Measurements from ENCODE around the gene SLC26A11. TPM values are rescaled to one million over a fixed set of nuclear protein-coding genes. Genes with fewer than 3 reads are reported as not detected.
"Not testable (repeated sequence)": the region's sequence is repeated elsewhere in the genome, so short reads cannot be mapped to it uniquely, and the experiment has no call there.

SLC26A11 gene
- polyA plus RNA-seq, 4 donors: 18.5 to 34.9 (median 21.7) TPM

DNA sequence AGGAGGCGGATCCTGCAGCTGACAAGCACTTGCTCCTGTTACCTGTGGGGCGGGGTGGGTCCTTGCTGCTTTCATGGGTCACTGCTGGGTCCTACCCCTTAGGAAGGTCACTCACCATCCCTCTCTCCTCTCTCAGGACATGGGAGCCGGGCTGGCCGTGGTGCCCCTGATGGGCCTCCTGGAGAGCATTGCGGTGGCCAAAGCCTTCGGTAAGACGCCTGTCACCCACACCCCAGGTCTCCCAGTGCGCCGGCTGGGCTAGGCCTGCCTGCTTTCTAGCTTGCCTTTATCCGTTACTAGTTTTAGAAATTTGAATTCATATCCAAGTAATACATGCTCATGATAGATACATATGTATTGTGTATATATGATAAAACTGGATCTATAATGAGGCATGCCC is 17.2 kb downstream of the SLC26A11 start:
- no peak for DNase-seq (ENCODE audit: low read depth in 4 of 4, low spot score in 3 of 4)

DNA sequence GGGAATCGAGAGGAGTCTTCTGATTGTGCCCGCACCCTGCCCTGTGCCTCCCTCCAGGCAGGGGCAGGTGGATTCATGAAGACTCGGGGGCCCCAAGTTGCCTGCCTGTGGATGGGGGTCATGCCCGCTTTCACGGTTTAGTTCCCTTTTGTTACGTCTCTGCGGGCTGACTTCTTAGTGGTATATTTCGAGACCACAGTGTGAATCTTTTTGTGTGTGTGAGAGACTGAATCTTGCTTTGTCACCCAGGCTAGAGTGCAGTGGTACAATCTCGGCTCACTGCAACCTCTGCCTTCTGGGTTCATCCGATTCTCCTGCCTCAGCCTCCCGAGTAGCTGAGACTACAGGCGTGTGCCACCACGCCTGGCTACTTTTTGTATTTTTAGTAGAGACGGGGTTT is 22.3 kb downstream of the SLC26A11 start:
- DNase-seq (ENCODE audit: low read depth in 4 of 4, low spot score in 3 of 4): no peak

GRCh38 chr17:80243526-80244433 is 23.6 kb downstream of the SLC26A11 start:
- no peak for DNase-seq (ENCODE audit: low read depth in 4 of 4, low spot score in 3 of 4)

DNA sequence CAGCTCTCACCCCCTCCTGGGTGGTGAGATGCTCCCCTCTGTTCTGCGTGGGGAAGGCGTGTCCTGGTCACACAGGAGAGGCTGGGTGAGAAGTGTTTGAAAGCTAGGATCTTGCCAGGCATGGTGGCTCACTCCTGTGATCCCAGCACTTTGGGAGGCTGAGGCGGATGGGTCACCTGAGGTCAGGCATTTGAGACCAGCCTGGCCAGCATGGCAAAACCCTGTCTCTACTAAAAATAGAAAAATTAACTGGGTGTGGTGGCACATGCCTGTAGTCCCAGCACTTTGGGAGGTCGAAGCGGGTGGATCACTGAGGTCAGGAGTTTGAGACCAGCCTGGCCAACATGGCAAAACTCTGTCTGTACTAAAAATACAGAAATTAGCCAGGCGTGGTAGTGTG is 24.2 kb downstream of the SLC26A11 start:
- not testable (repeated sequence) for DNase-seq (ENCODE audit: low read depth in 4 of 4, low spot score in 3 of 4)

- DNase-seq (ENCODE audit: low read depth in 4 of 4, low spot score in 3 of 4): no peak
Measured at GRCh38 chr17:80244871-80245509, 24.8 kb downstream of the SLC26A11 start.

DNA sequence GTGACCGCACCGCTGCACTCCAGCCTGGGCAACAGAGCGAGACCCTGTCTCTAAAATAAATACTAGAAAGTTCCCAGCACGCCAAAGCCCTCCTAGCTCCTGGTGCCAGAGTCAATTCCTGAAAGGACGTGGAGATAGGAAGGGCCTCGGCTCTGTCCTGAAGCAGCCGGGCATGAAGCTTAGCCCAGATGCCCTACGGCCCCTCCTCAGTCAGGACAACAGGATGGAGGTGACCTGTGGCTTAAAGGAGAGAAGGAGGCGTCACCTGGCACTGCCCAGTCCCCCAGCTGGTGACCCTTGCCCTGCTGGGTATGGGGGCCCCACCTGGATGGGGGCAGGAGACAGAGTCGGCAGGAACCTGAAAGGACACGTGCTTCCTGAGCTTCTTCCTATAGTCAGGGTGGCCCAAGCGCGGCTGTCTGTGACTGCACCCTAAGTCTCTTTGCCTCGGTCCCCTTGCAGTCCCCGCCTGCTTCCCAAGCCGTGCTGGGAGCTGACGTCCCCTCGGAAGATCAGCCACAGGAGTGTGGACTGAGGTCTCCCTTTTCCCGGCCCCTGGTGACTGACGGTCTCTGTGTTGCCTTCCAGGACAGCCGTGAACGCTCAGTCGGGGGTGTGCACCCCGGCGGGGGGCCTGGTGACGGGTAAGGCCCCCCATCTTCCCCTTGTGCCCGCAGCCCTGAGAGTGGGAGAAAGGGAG is 25.5 kb downstream of the SLC26A11 start:
- no peak for DNase-seq (ENCODE audit: low read depth in 4 of 4, low spot score in 3 of 4)

GRCh38 chr17:80246266-80246681 is 26.0 kb downstream of the SLC26A11 start:
- DNase-seq (ENCODE audit: low read depth in 4 of 4, low spot score in 3 of 4): no peak

DNA sequence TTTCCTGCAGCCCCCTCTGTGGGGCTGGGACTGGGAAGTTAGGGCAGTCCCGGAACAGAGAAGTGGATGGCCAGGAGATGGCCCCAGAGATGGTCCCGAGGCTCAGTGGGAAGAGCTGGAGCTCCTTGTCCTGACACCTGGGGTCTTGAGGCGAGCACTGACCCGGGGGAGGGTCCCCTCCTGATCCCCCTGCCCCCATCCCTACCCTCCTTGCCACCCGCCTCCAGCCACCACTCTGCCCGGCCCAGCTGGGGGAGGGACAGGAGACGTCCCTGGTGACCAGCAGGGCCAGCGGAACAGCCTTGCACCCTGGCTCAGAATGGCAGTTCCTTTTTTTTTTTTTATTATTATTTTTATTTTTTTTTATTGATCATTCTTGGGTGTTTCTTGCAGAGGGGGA is 26.5 kb downstream of the SLC26A11 start:
- no peak for DNase-seq (ENCODE audit: low read depth in 4 of 4, low spot score in 3 of 4)

DNA sequence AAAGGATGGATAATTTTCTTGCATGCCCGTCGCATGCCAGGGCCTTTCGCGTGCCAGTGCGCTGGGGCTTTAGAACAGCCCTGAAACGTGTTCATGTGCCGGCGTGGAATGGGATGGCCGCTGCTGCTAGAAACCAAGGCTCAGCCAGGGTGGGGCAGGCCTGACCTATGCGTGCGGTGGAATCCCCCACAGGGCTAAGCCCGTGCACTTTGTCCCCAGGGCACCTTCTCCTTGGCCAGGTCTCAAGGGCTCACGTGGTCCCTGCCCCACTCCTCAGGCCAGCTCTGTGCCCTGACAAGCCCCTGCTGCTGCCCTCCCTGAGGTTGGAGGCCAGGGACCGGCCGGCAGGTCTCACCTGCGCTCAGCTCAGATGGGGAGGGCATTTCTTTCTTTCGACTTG is 27.3 kb downstream of the SLC26A11 start:
- no peak for DNase-seq (ENCODE audit: low read depth in 4 of 4, low spot score in 3 of 4)

DNA sequence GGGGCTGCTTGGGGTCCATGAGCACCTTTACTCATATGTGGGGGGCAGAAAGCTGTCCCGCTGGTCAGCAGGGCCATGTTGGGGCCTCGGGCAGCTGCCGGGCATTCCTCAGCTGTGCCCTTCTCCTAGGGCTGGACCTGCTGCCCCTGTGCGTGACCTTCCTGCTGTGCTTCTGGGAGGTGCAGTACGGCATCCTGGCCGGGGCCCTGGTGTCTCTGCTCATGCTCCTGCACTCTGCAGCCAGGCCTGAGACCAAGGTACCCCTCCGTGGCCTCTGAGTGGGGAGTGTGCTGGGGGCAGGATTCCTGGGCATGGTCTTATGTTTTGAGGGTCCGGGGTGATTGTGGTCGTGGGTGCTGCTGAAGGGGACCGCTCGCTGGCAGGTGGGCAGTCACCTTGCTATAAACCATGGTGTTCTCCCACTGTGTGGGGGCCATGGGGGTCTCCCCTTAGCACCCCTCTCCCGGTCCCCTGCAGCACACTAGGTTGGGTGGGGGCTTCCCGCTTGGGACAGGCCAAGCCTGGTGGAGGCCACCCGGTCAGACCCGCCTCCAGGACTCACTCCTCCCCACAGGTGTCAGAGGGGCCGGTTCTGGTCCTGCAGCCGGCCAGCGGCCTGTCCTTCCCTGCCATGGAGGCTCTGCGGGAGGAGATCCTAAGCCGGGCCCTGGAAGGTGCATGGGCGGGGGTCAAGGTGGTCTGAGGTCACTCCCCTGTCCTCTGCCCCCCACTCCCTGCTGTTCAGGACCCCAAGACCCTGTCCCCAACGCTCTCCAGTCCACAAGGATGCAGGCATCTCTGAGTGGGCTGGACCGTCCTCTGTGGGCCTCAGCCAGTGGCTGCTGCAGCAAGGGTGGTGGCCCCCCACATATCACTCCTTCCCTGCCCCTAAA is 28.0 kb downstream of the SLC26A11 start:
- no peak for DNase-seq (ENCODE audit: low read depth in 4 of 4, low spot score in 3 of 4)

DNA sequence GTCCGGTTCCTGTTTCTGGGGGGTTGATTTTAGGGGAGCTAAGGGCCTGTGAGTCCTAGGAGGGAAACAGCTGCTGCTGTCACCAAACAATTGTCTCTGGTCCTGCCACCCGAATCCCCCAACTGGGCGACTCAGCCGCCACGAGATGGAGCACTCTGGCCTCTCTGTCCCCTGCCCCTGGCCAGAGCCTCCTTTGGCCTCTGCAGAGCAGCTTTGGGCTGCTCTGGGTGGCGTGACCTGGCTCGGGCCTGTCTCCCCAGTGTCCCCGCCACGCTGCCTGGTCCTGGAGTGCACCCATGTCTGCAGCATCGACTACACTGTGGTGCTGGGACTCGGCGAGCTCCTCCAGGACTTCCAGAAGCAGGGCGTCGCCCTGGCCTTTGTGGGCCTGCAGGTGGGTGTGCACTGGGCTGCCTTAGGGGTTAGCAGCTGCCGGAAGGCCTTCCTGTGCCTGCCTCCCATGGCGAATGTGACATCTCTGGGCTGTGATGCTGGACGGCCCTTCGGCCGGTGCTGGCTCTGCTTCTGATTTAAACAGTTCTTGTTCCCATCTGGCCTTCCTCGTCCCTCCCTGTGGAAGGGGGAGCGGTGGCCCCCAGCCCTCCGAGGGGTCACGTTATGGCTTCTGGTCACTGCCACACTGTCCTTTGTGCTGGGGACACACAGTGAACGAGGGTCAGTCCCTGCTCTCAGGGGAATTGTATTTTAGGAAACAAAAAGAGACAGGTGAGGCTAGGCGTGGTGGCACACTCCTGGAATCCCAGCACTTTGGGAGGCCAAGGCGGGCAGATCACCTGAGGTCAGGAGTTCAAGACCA is 28.9 kb downstream of the SLC26A11 start:
- no peak for DNase-seq (ENCODE audit: low read depth in 4 of 4, low spot score in 3 of 4)

DNA sequence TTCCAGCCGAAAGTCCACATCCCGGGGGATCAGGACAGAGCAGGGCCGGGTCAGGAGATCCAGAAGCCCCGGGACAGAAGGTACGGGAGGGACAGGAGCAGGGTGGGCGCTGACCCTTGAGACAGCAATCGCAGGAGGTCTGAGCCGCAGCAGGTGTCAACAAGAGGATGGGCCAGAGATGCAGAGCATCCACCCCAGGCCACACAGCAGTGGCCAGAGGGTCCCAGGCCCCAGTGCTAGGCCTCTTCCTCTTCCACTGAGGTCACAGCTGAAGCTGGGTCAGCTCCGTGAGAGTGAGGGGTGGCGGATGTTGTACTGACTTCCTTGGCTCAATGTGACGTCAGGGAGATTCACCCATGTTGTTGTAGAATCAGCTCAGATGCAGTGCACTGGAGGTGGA is 31.7 kb downstream of the SLC26A11 start:
- DNase-seq (ENCODE audit: low read depth in 4 of 4, low spot score in 3 of 4): no peak

DNA sequence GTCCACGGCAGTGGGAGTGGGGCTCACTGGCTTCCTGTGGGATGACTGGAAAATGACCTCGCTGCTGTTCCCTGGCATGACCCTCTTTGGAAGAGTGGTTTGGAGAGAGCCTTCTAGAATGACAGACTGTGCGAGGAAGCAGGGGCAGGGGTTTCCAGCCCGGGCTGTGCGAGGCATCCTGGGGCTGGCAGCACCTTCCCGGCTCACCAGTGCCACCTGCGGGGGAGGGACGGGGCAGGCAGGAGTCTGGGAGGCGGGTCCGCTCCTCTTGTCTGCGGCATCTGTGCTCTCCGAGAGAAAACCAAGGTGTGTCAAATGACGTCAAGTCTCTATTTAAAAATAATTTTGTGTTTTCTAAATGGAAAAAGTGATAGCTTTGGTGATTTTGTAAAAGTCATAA is 32.6 kb downstream of the SLC26A11 start:
- DNase-seq (ENCODE audit: low read depth in 4 of 4, low spot score in 3 of 4): peak in 1 of 4 donors; percentile 33

DNA sequence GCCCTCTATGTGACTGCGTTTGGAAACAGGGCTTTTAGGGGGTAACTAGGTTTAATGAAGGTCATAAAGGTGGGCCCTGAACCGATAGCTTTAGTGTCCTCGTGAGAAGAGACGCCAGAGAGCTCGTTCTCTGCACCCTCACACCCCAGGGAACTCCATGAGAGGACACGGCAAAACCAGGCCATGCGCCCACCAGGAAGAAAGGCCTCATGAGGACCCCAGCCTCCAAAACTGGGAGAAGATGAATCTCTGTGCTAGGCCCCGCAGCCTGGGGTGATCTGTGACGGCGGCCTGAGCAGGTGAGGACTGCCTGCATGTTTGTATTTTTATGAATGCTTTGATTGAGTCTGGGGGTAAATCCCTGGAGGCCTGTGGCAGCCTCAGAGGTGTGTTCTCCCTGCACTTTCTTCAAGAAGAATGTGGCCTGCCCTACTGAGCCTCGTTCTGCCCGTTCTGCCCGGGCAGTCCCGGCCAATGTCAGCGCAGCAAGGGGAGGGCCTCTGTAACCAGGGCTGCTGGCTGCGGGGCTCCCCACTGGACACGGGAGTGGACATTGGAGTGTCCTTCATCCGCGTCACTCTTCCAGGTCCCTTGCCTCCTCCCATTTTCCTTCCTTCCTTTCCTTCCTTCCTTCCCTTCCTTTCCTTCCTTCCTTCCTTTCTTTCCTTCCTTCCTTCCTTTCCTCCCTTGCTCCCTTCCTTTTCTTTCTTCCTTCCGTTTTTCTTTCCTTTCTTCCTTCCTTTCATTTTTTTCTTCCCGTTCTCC is 33.6 kb downstream of the SLC26A11 start:
- DNase-seq (ENCODE audit: low read depth in 4 of 4, low spot score in 3 of 4): no peak

- DNase-seq (ENCODE audit: low read depth in 4 of 4, low spot score in 3 of 4): peak in 1 of 4 donors; percentile 55
Measured at GRCh38 chr17:80254396-80255251, 34.4 kb downstream of the SLC26A11 start.

GRCh38 chr17:80256034-80256350 is 35.8 kb downstream of the SLC26A11 start:
- DNase-seq (ENCODE audit: low read depth in 4 of 4, low spot score in 3 of 4): no peak

DNA sequence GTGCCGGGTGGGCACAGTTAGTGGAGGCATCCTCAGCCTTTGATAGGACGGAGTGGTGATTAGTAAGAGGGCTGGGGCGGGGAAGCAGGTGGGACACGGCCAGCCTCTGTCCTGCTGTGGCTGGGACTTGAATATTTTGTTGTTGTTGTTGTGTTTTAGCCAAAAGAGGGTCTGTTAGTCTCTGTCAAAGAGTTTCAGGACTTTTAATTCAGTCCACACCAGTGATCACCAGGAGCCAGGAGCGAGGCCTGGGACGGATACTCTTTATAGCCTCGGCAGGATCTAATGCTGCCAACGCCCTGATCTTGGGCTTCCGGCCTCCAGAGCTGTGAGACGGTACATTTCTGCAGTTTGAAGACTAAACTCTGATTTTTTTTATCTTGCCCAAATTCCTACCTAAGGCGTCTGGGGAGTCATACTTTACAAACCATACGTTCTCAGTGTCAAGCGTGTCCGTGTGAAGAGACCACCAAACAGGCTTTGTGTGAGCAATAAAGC is 37.5 kb downstream of the SLC26A11 start:
- DNase-seq (ENCODE audit: low read depth in 4 of 4, low spot score in 3 of 4): no peak

GRCh38 chr17:80258296-80258695 is 38.1 kb downstream of the SLC26A11 start:
- DNase-seq (ENCODE audit: low read depth in 4 of 4, low spot score in 3 of 4): not testable (repeated sequence)

Measured in left renal pelvis (tissue), 4 donors.